Right lobe of liver (tissue), 6 donors: ENCODE data around the gene RASAL2. TPM values are rescaled to one million over a fixed set of nuclear protein-coding genes. Genes with fewer than 3 reads are reported as not detected.
A peak's percentile ranks its signal among the peaks of the same experiment; 100 is the strongest.

ENCODE experiments used
- ATAC-seq, 4 donors: fragments of 200-7000 bp; cut with Tn5 transposase; one replicate each; pipeline ENCODE4 v1.9.1; 2020; ENCODE audit warnings: mild to moderate bottlenecking in 4 of 4, moderate library complexity in 4 of 4
- DNase-seq, 3 donors: peaks; one replicate each; pipeline ENCODE4 v3.0.0-alpha.2; 2020
- H3K27ac ChIP-seq, 3 donors: fragments of 200-600 bp; one replicate each; pipeline ENCODE4 v1.8.0; 2022
- H3K27me3 ChIP-seq, 2 donors: fragments of 200-600 bp; one replicate each; pipeline ENCODE4 v1.8.0; 2022
- H3K36me3 ChIP-seq, 4 donors: fragments of 200-600 bp; sonication (generic) in 1 of 4; one replicate each; pipeline versions ENCODE4 v1.5.1 to v1.8.0; 2017 to 2022; ENCODE audit warnings: control low read depth in 1 of 4
- H3K4me1 ChIP-seq, 4 donors: fragments of 200-600 bp; sonication (generic) in 1 of 4; one replicate each; pipeline versions ENCODE4 v1.5.1 to v1.8.0; 2017 to 2022; ENCODE audit warnings: control low read depth in 1 of 4
- H3K4me3 ChIP-seq, 3 donors: fragments of 200-600 bp; one replicate each; pipeline ENCODE4 v1.8.0; 2022
- H3K9me3 ChIP-seq, 4 donors: fragments of 200-600 bp; sonication (generic) in 1 of 4; one replicate each; pipeline versions ENCODE4 v1.5.1 to v1.8.0; 2017 to 2022; ENCODE audit warnings: control low read depth in 1 of 4
- POLR2A ChIP-seq: fragments of 450-650 bp; IDR thresholded peaks from one replicate; pipeline ENCODE4 v1.6.1; 2017; ENCODE audit warnings: antibody characterized with exemption, mild to moderate bottlenecking
- WGBS: methylation state at CpG from one replicate; pipeline ENCODE4 v1.1.6; 2018; ENCODE audit warnings: low coverage, low lambda C conversion rate; ENCODE audit not compliant: insufficient coverage; ENCODE audit errors: missing lambda C conversion rate; 5-methylcytosine and 5-hydroxymethylcytosine counted together
- intact Hi-C, 2 donors: fragments of 100-400 bp; cut with DNase I; formaldehyde crosslinking; loops; one replicate each; pipeline versions ENCODE4 v1.11.2 to v1.14.1; 2022
- small RNA-seq, 2 experiments: library from RNA; depleted of rRNA; stranded (forward); fragments of <200 nt; gene quantifications; one replicate each; pipeline ENCODE3, GENCODE V24; 2016
- total RNA-seq, 6 experiments: library from RNA; depleted of rRNA in 2 of 6; stranded (reverse); fragments of >200 nt in 2 of 6; fragmentation: NEBNext Ultra II Directional in 3 of 6; extraction: Animal tissue kit (Norgen Biotek cat#: 25700) in 3 of 6; gene quantifications; one replicate each; pipeline versions ENCODE4 v1.1.0 to v1.2.4, GENCODE V29; 2016 to 2023
- TF ChIP-seq, protein P1 (sequence below), 4 donors: fragments of 200-600 bp in 3 of 4; fragments of 450-650 bp in 1 of 4; IDR thresholded peaks; one replicate each; pipeline versions ENCODE4 v1.5.1 to v1.8.0; 2016 to 2022; ENCODE audit warnings: antibody characterized with exemption in 4 of 4, mild to moderate bottlenecking in 2 of 4
- donor health status: DM: no; HTN: yes; CAD: no.
- donor health status: DM: no; HTN: no; CAD: no.
- donor health status: DM: no; HTN: no; CAD: no.
- donor health status: DM: no; HTN: yes; CAD: no.
- donor health status: DM: no; HTN: yes; CAD: no.

The RASAL2 gene
- total RNA-seq, 6 experiments from 2014 or later: 3.6 to 6.0 (median 5.2) TPM

DNA sequence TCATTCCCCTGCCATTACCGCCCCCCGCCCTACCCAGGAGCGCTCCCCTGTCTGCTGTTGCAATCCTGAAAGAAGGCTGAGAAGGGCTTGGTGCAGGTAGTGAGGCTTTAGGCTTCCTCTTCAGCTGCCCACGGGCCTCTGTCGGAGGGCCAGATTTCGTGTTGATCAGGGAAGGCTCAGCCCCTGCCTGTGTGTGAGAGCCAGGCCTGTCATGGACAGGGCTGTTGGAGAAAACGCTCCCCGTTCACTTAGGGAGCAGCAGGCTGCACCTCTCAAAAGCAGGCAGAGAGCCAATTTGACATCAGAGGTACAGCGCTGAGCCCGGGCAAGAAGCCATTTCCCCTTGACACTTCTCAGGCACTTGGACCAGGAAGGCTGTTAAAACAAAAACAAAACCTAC, 438.0 kb downstream of the RASAL2 start:
- DNase-seq: no peak
- no peaks in the 10 kb centered on the region for H3K9me3 ChIP-seq
- peaks cover 0 to 13% (median 6%) of the 10 kb centered on the region in 4 donors for H3K4me1 ChIP-seq
- H3K27ac ChIP-seq: no peak overlapping the region
- WGBS: 0% methylated on average over 2 of the region's 10 CpGs
- H3K36me3 ChIP-seq: no peaks in the 10 kb centered on the region
- no peak for TF ChIP-seq POLR2A
- TF ChIP-seq, protein P1, sequence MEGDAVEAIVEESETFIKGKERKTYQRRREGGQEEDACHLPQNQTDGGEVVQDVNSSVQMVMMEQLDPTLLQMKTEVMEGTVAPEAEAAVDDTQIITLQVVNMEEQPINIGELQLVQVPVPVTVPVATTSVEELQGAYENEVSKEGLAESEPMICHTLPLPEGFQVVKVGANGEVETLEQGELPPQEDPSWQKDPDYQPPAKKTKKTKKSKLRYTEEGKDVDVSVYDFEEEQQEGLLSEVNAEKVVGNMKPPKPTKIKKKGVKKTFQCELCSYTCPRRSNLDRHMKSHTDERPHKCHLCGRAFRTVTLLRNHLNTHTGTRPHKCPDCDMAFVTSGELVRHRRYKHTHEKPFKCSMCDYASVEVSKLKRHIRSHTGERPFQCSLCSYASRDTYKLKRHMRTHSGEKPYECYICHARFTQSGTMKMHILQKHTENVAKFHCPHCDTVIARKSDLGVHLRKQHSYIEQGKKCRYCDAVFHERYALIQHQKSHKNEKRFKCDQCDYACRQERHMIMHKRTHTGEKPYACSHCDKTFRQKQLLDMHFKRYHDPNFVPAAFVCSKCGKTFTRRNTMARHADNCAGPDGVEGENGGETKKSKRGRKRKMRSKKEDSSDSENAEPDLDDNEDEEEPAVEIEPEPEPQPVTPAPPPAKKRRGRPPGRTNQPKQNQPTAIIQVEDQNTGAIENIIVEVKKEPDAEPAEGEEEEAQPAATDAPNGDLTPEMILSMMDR (IDR thresholded peaks at IDR 0.05): no peak
- no peaks in the 10 kb centered on the region for H3K27me3 ChIP-seq
- ATAC-seq: no peak
- H3K4me3 ChIP-seq: no peak overlapping the region
- intact Hi-C loops: no loop called here

DNA sequence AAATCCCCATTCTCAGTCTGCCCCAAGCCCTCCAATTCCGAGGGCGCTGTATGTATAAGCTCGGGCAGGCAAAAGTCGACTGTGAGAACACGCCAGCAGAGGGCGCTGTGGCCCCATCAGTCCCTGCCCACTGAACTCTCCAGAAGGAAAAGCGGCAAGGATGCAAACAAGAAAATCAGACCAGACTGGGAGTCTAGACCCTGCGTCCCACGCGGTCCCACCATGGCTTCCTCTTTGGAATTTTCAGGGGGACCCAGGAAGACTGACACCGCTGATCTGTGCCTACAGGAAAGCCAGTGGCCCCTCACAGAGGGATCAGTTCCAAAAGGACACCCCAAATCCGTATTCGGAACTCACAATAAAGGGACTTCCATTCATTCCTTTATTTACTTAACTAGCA, 438.5 kb downstream of the RASAL2 start:
- H3K36me3 ChIP-seq: no peaks in the 10 kb centered on the region
- H3K27ac ChIP-seq: no peak overlapping the region
- ATAC-seq: peak; percentile 56 to 65 (median 64)
- intact Hi-C loops: no loop called here
- peak; percentile 80 to 87 (median 81) for DNase-seq
- TF ChIP-seq, protein P1 (IDR thresholded peaks at IDR 0.05): peak; percentile 91 to 94 (median 92)
- TF ChIP-seq POLR2A: no peak
- H3K27me3 ChIP-seq: no peaks in the 10 kb centered on the region
- no peak overlapping the region for H3K4me3 ChIP-seq
- peaks cover 0 to 17% (median 8%) of the 10 kb centered on the region in 4 donors for H3K4me1 ChIP-seq
- 13% methylated on average over 13 of the region's 13 CpGs for WGBS
- no peaks in the 10 kb centered on the region for H3K9me3 ChIP-seq

DNA sequence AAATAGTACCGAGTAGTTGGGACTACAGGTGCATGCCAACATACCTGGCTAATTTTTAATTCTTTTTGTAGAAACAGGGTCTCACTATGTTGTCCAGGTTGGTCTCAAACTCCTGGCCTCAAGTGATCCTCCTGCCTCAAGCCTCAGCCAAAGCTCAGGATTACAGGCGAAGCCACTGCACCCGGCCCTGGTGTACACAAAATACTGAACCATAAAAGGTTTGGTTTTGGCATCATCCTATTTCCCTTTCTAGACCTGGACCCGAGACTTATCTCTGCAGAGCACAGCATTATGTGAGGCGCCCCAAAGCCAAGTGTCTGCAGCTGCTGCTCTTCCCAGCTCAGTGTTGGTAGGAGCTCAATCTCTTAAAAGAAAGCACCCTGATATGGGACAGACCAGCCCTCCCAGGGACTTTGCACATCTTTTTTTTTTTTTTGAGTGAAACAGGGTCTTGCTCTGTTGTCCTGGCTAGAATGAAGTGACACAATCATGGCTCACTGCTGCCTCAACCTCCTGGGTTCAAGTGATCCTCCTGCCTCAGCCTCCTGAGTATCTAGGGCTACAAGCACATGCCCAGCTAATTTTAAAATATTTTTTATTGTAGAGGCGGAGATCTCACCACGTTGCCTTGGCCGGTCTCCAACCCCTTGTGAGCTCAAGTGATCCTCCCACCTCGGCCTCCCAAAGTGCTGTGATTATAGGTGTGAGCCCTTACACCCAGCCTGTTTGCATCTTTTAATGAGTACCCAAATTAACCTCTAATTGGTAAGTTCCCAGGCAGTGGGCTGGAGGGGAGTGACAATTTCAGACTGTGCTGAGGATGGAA, 439.4 kb downstream of the RASAL2 start:
- DNase-seq (no peak), ATAC-seq (no peak)
- WGBS: 65% methylated on average over 8 of the region's 9 CpGs
- H3K27me3 ChIP-seq: no peaks in the 10 kb centered on the region
- no peak overlapping the region for H3K27ac ChIP-seq
- intact Hi-C loops: no loop called here
- H3K4me1 ChIP-seq: peaks cover 0 to 26% (median 12%) of the 10 kb centered on the region in 4 donors
- no peak overlapping the region for H3K4me3 ChIP-seq
- H3K36me3 ChIP-seq: no peaks in the 10 kb centered on the region
- TF ChIP-seq POLR2A: no peak
- no peaks in the 10 kb centered on the region for H3K9me3 ChIP-seq

Small RNAs within 50 kb of the gene (small RNA-seq; reads per million reads assigned to genes)
- 0 reads per million in 2 experiments for gene RF00017

Other genes with a start within 250 kb of the RASAL2 start
- gene SEC16B, start 124.0 kb upstream of the RASAL2 start, total RNA-seq: 10 to 100 TPM; 16.4 to 69.7 (median 39.9) TPM